Breast epithelium (tissue), 3 donors: ENCODE results near the gene NRIP3.

Source experiments
- POLR2A ChIP-seq: fragments of 450-650 bp; IDR thresholded peaks from one replicate; pipeline ENCODE4 v1.6.1; 2016; ENCODE audit warnings: antibody characterized with exemption, mild to moderate bottlenecking, moderate library complexity
- POLR2AphosphoS5 ChIP-seq, 3 donors: sonication (generic); formaldehyde crosslinking; IDR thresholded peaks; one replicate each; pipeline ENCODE4 v1.6.1; 2017; ENCODE audit warnings: antibody characterized with exemption in 3 of 3
- TF ChIP-seq, protein P1 (sequence below), 3 donors: fragments of 450-650 bp; IDR thresholded peaks; one replicate each; pipeline ENCODE4 v1.5.1; 2016 to 2017; ENCODE audit warnings: antibody characterized with exemption in 3 of 3, mild to moderate bottlenecking in 3 of 3, moderate library complexity in 3 of 3

DNA sequence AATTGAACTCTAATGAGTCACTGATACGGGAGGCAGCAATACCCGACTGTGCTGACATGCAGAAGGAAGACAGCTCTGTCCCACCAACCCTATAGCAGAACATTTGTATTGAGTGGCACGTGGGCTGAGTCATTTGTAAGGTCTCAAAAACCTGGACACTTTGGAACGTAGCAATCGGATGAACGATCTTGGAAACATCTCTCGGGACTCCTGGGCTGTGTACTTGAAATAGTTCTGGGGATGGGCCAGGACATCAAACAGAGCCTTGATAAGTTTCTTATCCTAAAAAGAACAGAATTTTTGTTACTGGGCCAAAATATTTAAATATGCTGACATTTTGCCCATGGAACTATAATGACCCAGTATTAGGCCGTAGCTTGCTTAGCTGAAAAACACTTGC, 17.1 kb upstream of the NRIP3 start:
- no peak for TF ChIP-seq POLR2A
- TF ChIP-seq, protein P1, sequence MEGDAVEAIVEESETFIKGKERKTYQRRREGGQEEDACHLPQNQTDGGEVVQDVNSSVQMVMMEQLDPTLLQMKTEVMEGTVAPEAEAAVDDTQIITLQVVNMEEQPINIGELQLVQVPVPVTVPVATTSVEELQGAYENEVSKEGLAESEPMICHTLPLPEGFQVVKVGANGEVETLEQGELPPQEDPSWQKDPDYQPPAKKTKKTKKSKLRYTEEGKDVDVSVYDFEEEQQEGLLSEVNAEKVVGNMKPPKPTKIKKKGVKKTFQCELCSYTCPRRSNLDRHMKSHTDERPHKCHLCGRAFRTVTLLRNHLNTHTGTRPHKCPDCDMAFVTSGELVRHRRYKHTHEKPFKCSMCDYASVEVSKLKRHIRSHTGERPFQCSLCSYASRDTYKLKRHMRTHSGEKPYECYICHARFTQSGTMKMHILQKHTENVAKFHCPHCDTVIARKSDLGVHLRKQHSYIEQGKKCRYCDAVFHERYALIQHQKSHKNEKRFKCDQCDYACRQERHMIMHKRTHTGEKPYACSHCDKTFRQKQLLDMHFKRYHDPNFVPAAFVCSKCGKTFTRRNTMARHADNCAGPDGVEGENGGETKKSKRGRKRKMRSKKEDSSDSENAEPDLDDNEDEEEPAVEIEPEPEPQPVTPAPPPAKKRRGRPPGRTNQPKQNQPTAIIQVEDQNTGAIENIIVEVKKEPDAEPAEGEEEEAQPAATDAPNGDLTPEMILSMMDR (IDR thresholded peaks at IDR 0.05): no peak
- TF ChIP-seq POLR2AphosphoS5 (IDR thresholded peaks at IDR 0.05): no peak
